ENCODE results near the gene SUCO. TPM values are rescaled to one million over a fixed set of nuclear protein-coding genes. Genes with fewer than 3 reads are reported as not detected.

The SUCO gene
- total and polyA plus RNA-seq, 2 of the 8 experiments (the other 6 are each of a cell fraction or from before 2014, with no cell fraction given) = 8.3 to 35.8 TPM

GRCh38 chr1:172566196-172566997, 33.4 kb downstream of the SUCO start:
- Histone ChIP-seq H3K23me2 (ENCODE audit: low read depth, low read length) (no peaks in the 10 kb centered on the region), H4K5ac (ENCODE audit: insufficient read length, low read depth, low read length) (no peak overlapping the region), H4K8ac (ENCODE audit: extremely low read depth, insufficient read depth, low read length) (no peak overlapping the region), H3K4me3 (ENCODE audit: extremely low read depth in 1 of 4, insufficient read depth in 2 of 4, low read depth in 3 of 4, low read length in 4 of 4) (no peak overlapping the region), H2BK5ac (ENCODE audit: low read depth, low read length) (peak overlapping the region; percentile 52; the same call in 1 of the 2 replicates), H2AK5ac (ENCODE audit: low read depth, low read length) (0 out of 2 replicates have a peak overlapping the region, but pooled peaks have one; percentile 75), H4K91ac (replicated peaks; ENCODE audit: insufficient read length, low read length) (no peak overlapping the region), H2AFZ (ENCODE audit: low read length) (no peak overlapping the region), H2BK120ac (replicated peaks; ENCODE audit: low read depth, low read length) (no peak overlapping the region), H2BK12ac (ENCODE audit: low read depth, low read length) (no peak overlapping the region), H3K4me2 (ENCODE audit: insufficient read depth in 1 of 2, low read depth in 2 of 2, low read length in 2 of 2) (no peak overlapping the region), H4K20me1 (replicated peaks in 1 of 2; ENCODE audit: control insufficient read depth in 1 of 2, insufficient read depth in 2 of 2, low read length in 2 of 2) (no peaks in the 10 kb centered on the region), H3K27me3 (replicated peaks in 1 of 4; ENCODE audit: control insufficient read depth in 3 of 4, extremely low read depth in 1 of 4, insufficient read depth in 3 of 4, low read length in 3 of 4) (no peaks in the 10 kb centered on the region), H3K23ac (ENCODE audit: insufficient read length) (no peak overlapping the region), H2BK20ac (ENCODE audit: low read length) (no peak overlapping the region), H3K79me1 (ENCODE audit: low read depth, low read length) (no peaks in the 10 kb centered on the region), H3K27ac (ENCODE audit: low read depth, low read length) (no peak overlapping the region), H3K18ac (ENCODE audit: extremely low read depth, low read length) (no peak overlapping the region), H3K9me3 (ENCODE audit: insufficient read depth in 2 of 2, low read depth in 1 of 2, low read length in 1 of 2) (peaks cover 7 to 10% of the 10 kb centered on the region in 2 experiments; a peak in 3 of 4 replicates), H3K9ac (replicated peaks in 1 of 4; ENCODE audit: extremely low read depth in 1 of 4, low read depth in 3 of 4, low read length in 3 of 4) (0 out of 7 replicates have a peak overlapping the region, but pooled peaks of 1 of the 4 experiments have one; percentile 19), H2BK15ac (ENCODE audit: low read length) (no peak overlapping the region), H3K4me1 (replicated peaks in 1 of 4; ENCODE audit: control insufficient read depth in 3 of 4, insufficient read depth in 4 of 4, low read length in 3 of 4) (no peaks in the 10 kb centered on the region), H3K56ac (replicated peaks; ENCODE audit: insufficient read length, low read depth, low read length) (no peak overlapping the region), H3K14ac (ENCODE audit: insufficient read length) (no peak overlapping the region), H3K79me2 (ENCODE audit: control insufficient read depth in 1 of 2, insufficient read depth in 2 of 2, low read length in 2 of 2) (peaks cover 0 to under 1% of the 10 kb centered on the region in 2 experiments; a peak in 1 of 4 replicates), H3K4ac (replicated peaks; ENCODE audit: insufficient read length, low read depth, low read length) (no peak overlapping the region), H3K36me3 (ENCODE audit: control insufficient read depth in 2 of 4, insufficient read depth in 4 of 4, low read length in 3 of 4) (peaks cover 3 to 48% (median 26%) of the 10 kb centered on the region in 4 experiments)
- DNase-seq (ENCODE audit: low read depth in 1 of 2, low spot score in 2 of 2) (no peak), FAIRE-seq (no peak)
- CTCF ChIA-PET (ENCODE audit: partially characterized antibody) = interaction anchor here (1.2 to 1.3 kb wide), 2 partner anchors 159 to 161 kb away, joined by 4 to 6 read pairs; no protein-coding TSS in a partner anchor
- POLR2A ChIA-PET (ENCODE audit: partially characterized antibody) = interaction anchor here (0.9 to 1.3 kb wide), 3 partner anchors 29 to 34 kb away, joined by 3 read pairs; no protein-coding TSS in a partner anchor
- WGBS, 2 experiments (ENCODE audit: extremely low coverage in 1 of 2, insufficient coverage in 1 of 2, insufficient read length in 1 of 2, insufficient replicate concordance in 2 of 2, low coverage in 1 of 2, low lambda C conversion rate in 2 of 2, missing lambda C conversion rate in 1 of 2) = 89% methylated on average over 5 of the region's 5 CpGs; no CpG with 5 or more reads in 1 of the 2 experiments
- TF ChIP-seq CHD1 (IDR thresholded peaks at IDR 0.05; ENCODE audit: low read depth, low read length) (no peak), ASH2L (IDR thresholded peaks at IDR 0.05; ENCODE audit: low read length) (no peak)
